Measurements from ENCODE around the gene MGST1.
"Not testable (repeated sequence)": the region's sequence is repeated elsewhere in the genome, so short reads cannot be mapped to it uniquely, and the experiment has no call there.

MGST1 gene

DNA sequence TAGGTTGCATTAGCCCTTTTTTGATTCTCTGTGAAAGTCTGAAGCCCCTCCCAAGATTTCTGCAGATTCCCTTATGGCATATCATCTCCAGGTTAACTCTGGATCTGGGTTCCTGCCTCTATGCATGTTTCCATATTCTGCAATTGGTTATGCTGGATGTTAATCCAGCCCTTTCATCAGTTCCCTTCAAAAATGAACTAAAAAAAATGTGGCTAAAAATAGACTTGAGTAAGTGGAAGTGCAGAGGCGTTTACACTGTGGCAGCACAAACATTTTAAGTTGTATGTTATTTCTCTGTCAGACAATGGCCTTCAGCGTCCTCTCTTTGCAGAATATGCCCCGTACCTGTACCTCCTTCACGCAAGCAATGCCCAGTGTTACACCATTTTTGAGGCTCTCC lies 11.4 kb downstream of the MGST1 start:
- DNase-seq, result no peak

- peak; percentile 20 to 57 for DNase-seq
Observed at GRCh38 chr12:16359512-16360491, 12.4 kb downstream of the MGST1 start.

DNA sequence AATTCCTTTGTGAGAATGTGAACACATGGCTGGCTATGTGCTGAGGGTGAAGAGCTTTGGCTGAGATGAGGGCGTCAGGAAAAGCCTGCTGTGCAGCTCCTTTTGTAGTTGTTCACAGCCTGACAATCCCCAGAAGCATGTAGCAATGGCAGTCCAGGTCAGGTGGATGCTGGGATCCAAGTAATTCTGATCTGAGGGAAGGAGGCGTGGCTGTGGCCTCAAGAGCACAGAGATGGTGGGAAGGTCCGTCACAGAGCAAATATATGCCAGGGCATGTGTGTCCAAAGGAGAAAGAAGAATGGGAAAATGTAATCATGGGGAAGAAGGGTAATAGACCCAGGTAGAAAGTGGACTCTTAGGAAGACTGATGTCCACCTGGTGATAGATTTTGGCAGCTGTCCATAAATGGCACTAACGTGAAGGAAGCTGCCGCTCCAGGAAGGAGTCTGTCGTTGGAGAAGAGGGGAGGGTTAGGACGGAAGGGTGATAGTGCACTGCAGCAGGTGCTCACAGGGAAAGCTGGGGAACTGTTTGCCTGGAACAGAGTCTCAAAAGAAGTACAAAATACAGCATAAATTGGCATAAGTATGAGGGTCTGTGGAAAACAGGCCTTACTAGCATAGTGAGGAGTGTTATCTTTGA lies 13.8 kb downstream of the MGST1 start:
- DNase-seq, result no peak

- no peak for DNase-seq
Observed at GRCh38 chr12:16362550-16362949, 15.1 kb downstream of the MGST1 start.

GRCh38 chr12:16369156-16369555 lies 21.7 kb downstream of the MGST1 start:
- no peak for DNase-seq

- no peak for DNase-seq
Observed at GRCh38 chr12:16370096-16370495, 22.7 kb downstream of the MGST1 start.

GRCh38 chr12:16382652-16383312 lies 35.3 kb downstream of the MGST1 start:
- DNase-seq, result not testable (repeated sequence)

DNA sequence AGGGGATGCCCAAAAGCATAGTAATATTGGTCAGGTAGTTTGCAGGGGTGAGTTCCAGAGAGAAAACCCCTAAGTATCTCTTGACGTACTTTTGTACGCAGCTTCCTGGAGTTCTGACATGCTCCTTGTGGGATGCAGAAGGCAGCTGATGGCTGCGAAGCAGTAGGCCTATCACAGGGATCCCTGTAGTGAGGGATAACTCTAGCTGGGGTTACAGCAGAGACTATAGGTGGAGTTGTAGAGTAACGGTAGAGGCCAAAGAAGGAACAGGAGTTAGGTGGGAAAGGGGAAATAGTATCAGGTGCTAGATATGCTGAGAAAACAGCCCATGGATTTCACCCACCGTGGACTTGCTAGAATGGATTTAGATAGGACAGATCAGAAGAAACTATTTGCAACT lies 37.3 kb downstream of the MGST1 start:
- DNase-seq, result no peak

- DNase-seq, result no peak
Observed at GRCh38 chr12:16385782-16386646, 38.6 kb downstream of the MGST1 start.

- no peak for DNase-seq
Observed at GRCh38 chr12:16387919-16388318, 40.5 kb downstream of the MGST1 start.

DNA sequence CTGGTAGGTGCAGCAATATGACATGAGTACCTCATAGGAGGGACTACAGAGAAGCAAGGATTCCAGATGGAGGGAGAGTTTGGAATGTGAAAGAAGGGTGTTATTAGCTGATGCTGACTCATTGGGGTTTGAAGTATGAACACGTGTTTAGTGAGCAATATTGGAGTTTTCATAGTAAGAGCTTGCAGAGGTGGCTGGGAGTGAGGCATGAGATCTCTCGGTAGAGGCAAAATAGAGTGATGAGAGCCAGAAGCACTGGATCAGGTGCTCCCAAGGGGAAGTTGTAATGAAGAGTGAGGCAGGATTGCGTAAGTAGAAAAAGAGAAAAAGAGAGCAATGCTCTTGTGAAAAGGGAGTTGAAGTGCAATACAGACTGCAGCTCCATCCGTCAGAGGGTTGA lies 42.1 kb downstream of the MGST1 start:
- DNase-seq, result no peak

DNA sequence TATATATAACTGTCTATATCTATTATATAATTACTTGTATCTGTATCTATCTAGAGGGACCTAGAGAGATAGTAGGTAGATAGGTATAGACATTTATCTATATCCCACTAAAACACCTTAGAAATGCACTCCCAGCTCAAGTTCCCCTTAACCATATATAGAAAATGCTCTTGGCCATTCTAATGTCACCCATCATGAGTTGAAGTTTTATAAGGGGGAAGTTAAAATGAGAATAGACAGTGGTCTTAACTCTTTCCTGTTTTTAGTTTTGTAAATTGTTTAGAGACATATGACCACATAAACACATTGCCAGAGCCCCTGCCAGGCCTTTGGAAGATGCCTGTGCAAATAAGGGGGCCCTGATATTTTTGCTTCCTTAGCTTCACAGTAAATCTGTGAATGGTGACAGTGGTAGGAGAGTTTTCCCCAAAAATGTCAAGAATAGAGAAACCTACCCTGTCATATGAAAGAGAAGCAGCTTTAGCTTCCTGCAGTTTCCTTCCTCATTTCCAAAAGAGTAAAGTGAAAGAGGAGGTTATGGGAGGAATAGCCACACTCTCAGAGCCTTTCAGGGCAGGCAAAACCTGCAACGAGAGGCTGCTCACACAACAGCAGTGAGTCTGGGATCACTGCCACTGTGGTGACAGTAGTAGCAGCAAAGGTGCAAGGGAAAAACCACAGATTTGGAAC lies 45.5 kb downstream of the MGST1 start:
- DNase-seq, result peak in 1 of 2 donors; percentile 56

DNA sequence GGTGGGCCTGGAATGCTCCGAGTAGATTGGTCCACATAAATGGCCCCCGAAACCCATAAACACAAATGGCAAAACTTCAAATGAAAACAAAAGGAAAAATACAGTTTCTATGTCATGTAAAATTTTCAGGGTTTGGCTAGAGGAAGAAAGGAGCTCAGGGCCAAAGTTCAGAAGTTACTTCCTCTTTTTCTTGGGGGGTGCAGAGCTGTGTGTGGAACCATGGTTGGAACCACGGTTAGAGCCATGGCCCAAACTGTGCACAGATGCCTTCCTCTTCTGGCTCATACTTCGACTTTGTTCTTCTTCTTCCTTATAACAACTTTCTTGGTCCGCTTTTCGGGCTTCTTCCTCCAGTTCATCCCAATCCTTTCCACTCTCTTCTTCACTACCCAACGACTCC lies 51.7 kb downstream of the MGST1 start:
- DNase-seq, result no peak

- not testable (repeated sequence) for DNase-seq
Observed at GRCh38 chr12:16401835-16402234, 54.4 kb downstream of the MGST1 start.

DNA sequence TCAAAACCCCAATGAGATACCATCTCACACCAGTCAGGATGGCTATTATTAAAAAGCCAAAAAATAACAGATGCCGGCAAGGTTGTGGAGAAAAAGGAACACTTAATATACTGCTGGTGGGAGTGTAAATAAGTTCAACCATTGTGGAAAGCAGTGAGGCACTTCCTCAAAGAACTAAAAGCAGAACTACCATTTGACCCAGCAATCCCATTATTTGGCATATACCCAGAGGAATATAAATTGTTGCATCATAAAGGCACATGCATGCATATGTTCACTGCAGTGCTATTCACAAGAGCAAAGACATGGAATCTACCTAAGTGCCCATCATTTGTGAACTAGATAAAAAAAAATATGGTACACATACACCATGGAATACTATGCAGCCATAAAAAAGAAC lies 59.9 kb downstream of the MGST1 start:
- DNase-seq, result no peak

Measured in bone marrow (tissue), 2 donors.